ENCODE results near the gene ZCCHC4.

The ZCCHC4 gene

DNA sequence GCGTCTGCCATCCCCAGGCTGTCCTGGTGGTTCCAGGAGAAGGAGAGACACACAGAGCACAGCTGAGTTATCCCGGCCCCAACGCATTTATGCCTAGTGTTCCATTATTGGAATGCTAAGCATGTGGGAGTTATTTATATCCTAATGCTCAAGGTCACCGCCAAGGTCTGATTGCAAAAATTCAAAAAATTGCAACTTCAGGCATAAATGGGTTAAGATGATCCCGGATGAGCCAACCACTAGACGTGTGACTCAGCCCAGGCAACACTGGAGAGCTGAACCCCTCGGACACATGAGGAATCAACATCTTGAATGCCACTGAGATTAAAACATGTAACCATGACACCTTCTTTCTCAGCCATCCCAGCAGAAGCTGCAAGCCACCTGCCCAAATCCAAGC is 3.8 kb upstream of the ZCCHC4 start:
- Histone ChIP-seq H3K27me3 (replicated peaks; ENCODE audit: insufficient read depth, low read length) (no peaks in the 10 kb centered on the region), H3K9ac (ENCODE audit: low read length) (no peak overlapping the region), H3K4me2 (ENCODE audit: low read depth, low read length) (no peak overlapping the region), H3K9me2 (replicated peaks; ENCODE audit: insufficient read depth, low read length) (no peaks in the 10 kb centered on the region), H3K4me3 (ENCODE audit: low read length) (no peak overlapping the region), H4K20me1 (ENCODE audit: insufficient read depth, low read length) (no peaks in the 10 kb centered on the region), H3K36me3 (replicated peaks; ENCODE audit: insufficient read depth, low read length) (no peaks in the 10 kb centered on the region), H2AFZ (ENCODE audit: low read length) (no peak overlapping the region), H3K4me1 (ENCODE audit: low read length) (peaks cover 14% of the 10 kb centered on the region; the same call in 1 of the 2 replicates), H3F3A (ENCODE audit: insufficient read depth, low read length) (peaks cover 19% of the 10 kb centered on the region), H3K9me3 (replicated peaks; ENCODE audit: insufficient read depth, low read length) (no peaks in the 10 kb centered on the region), H3K79me2 (ENCODE audit: low read length) (peaks cover 11% of the 10 kb centered on the region), H3K27ac (ENCODE audit: low read length) (no peak overlapping the region)
- TF ChIP-seq EZH2phosphoT487 (IDR thresholded peaks at IDR 0.05; ENCODE audit: low read length) (no peak), EZH2 (optimal IDR thresholded peaks at IDR 0.05; ENCODE audit: low read depth, low read length) (no peak)
- TF ChIP-seq, protein P1, sequence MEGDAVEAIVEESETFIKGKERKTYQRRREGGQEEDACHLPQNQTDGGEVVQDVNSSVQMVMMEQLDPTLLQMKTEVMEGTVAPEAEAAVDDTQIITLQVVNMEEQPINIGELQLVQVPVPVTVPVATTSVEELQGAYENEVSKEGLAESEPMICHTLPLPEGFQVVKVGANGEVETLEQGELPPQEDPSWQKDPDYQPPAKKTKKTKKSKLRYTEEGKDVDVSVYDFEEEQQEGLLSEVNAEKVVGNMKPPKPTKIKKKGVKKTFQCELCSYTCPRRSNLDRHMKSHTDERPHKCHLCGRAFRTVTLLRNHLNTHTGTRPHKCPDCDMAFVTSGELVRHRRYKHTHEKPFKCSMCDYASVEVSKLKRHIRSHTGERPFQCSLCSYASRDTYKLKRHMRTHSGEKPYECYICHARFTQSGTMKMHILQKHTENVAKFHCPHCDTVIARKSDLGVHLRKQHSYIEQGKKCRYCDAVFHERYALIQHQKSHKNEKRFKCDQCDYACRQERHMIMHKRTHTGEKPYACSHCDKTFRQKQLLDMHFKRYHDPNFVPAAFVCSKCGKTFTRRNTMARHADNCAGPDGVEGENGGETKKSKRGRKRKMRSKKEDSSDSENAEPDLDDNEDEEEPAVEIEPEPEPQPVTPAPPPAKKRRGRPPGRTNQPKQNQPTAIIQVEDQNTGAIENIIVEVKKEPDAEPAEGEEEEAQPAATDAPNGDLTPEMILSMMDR (IDR thresholded peaks at IDR 0.05; ENCODE audit: low read length): no peak
- DNase-seq: no peak

DNA sequence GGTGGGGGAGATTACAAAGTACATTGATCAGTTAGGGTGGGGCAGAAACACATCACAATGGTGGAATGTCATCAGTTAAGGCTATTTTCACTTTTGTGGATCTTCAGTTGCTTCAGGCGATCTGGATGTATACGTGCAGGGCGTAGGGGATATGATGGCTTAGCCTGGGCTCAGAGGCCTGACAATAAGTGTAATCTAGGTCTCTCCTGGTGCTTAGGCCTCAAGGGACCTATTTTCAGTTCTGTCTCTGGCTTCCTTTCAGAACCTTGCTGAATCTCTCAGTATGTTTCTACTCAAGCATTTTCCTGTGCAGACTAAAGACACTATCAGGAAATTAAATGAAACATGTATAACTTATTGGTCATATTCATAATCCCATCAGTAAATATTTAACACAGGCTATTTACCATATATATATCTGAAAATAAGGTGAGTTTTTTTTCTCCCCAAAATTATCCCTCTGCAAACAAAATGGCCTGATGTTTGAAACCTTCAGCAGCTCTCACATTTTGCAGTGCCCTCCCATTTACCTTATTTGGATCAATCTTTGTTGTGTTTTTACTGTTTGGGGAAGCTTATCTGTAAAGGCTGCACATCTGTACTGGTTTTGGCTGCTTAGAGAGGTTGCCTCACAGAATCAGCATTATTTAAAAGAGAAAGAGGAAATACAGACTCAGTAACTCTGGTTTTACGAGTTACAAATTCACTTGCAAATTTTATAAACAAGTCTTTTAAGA is 2.3 kb upstream of the ZCCHC4 start:
- Histone ChIP-seq H3K9me2 (replicated peaks; ENCODE audit: insufficient read depth, low read length) (no peaks in the 10 kb centered on the region), H3K9ac (ENCODE audit: low read length) (peak overlapping the region; percentile 44; the same call in 1 of the 2 replicates), H3F3A (ENCODE audit: insufficient read depth, low read length) (peaks cover 19% of the 10 kb centered on the region), H3K4me3 (ENCODE audit: low read length) (peak overlapping the region; percentile 50), H4K20me1 (ENCODE audit: insufficient read depth, low read length) (no peaks in the 10 kb centered on the region), H3K27ac (ENCODE audit: low read length) (peak overlapping the region; percentile 82), H3K36me3 (replicated peaks; ENCODE audit: insufficient read depth, low read length) (no peaks in the 10 kb centered on the region), H3K27me3 (replicated peaks; ENCODE audit: insufficient read depth, low read length) (no peaks in the 10 kb centered on the region), H3K4me1 (ENCODE audit: low read length) (peaks cover 14% of the 10 kb centered on the region; the same call in 1 of the 2 replicates), H3K79me2 (ENCODE audit: low read length) (peaks cover 24% of the 10 kb centered on the region), H2AFZ (ENCODE audit: low read length) (peak overlapping the region; percentile 42), H3K4me2 (ENCODE audit: low read depth, low read length) (peak overlapping the region; percentile 62), H3K9me3 (replicated peaks; ENCODE audit: insufficient read depth, low read length) (no peaks in the 10 kb centered on the region)
- TF ChIP-seq EZH2 (optimal IDR thresholded peaks at IDR 0.05; ENCODE audit: low read depth, low read length) (no peak), EZH2phosphoT487 (IDR thresholded peaks at IDR 0.05; ENCODE audit: low read length) (no peak)
- TF ChIP-seq, protein P1 (IDR thresholded peaks at IDR 0.05; ENCODE audit: low read length): no peak
- peak; percentile 54 for DNase-seq

DNA sequence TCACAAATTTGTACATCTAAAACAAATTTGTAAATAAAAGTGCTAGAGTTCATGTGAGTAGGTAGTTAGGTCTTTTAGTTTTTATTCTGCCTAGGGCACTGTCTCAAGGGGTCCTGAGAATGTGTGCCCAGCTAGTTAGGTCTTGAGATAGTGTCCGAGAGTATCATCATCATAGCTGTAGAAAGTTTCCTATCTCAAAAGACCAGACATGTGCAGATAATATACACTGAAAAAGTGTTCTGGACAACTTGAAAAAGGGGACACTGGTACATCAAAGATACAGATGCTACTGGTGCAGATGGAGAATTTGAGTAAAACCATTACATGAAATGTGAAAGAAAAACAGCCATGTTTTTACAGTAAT is 1.8 kb upstream of the ZCCHC4 start:
- H3K79me2 ChIP-seq (ENCODE audit: low read length): peaks cover 24% of the 10 kb centered on the region
- no peaks in the 10 kb centered on the region for H3K9me2 ChIP-seq (replicated peaks; ENCODE audit: insufficient read depth, low read length)
- no peaks in the 10 kb centered on the region for H3K27me3 ChIP-seq (replicated peaks; ENCODE audit: insufficient read depth, low read length)
- no peaks in the 10 kb centered on the region for H3K9me3 ChIP-seq (replicated peaks; ENCODE audit: insufficient read depth, low read length)
- H2AFZ ChIP-seq (ENCODE audit: low read length): peak overlapping the region; percentile 42
- peaks cover 14% of the 10 kb centered on the region; the same call in 1 of the 2 replicates for H3K4me1 ChIP-seq (ENCODE audit: low read length)
- H3K27ac ChIP-seq (ENCODE audit: low read length): peak overlapping the region; percentile 82
- peak; percentile 33 for DNase-seq
- peak overlapping the region; percentile 50 for H3K4me3 ChIP-seq (ENCODE audit: low read length)
- H3K36me3 ChIP-seq (replicated peaks; ENCODE audit: insufficient read depth, low read length): no peaks in the 10 kb centered on the region
- TF ChIP-seq EZH2phosphoT487 (IDR thresholded peaks at IDR 0.05; ENCODE audit: low read length): no peak
- TF ChIP-seq, protein P1 (IDR thresholded peaks at IDR 0.05; ENCODE audit: low read length): no peak
- TF ChIP-seq EZH2 (optimal IDR thresholded peaks at IDR 0.05; ENCODE audit: low read depth, low read length): no peak
- H4K20me1 ChIP-seq (ENCODE audit: insufficient read depth, low read length): no peaks in the 10 kb centered on the region
- H3F3A ChIP-seq (ENCODE audit: insufficient read depth, low read length): peaks cover 19% of the 10 kb centered on the region
- peak overlapping the region; percentile 44; the same call in 1 of the 2 replicates for H3K9ac ChIP-seq (ENCODE audit: low read length)
- peak overlapping the region; percentile 62 for H3K4me2 ChIP-seq (ENCODE audit: low read depth, low read length)

Measured in MM.1S (cell line).